ENCODE data around the gene DPYSL5.
"Not testable (repeated sequence)": the region's sequence is repeated elsewhere in the genome, so short reads cannot be mapped to it uniquely, and the experiment has no call there.

DPYSL5 gene

GRCh38 chr2:26875808-26876207, 27.9 kb downstream of the DPYSL5 start:
- no peak for DNase-seq

GRCh38 chr2:26876260-26876659, 28.3 kb downstream of the DPYSL5 start:
- no peak for DNase-seq

GRCh38 chr2:26877276-26877675, 29.3 kb downstream of the DPYSL5 start:
- DNase-seq, result no peak

GRCh38 chr2:26880161-26880560, 32.2 kb downstream of the DPYSL5 start:
- no peak for DNase-seq

GRCh38 chr2:26880910-26881435, 33.0 kb downstream of the DPYSL5 start:
- DNase-seq, result no peak

GRCh38 chr2:26882220-26882619, 34.3 kb downstream of the DPYSL5 start:
- DNase-seq, result not testable (repeated sequence)

GRCh38 chr2:26883956-26884355, 36.0 kb downstream of the DPYSL5 start:
- DNase-seq, result peak; percentile 6

- DNase-seq, result no peak
Measured at GRCh38 chr2:26884486-26884885, 36.6 kb downstream of the DPYSL5 start.

GRCh38 chr2:26885651-26886329, 37.9 kb downstream of the DPYSL5 start:
- no peak for DNase-seq

- DNase-seq, result no peak
Measured at GRCh38 chr2:26886736-26887135, 38.8 kb downstream of the DPYSL5 start.

- no peak for DNase-seq
Measured at GRCh38 chr2:26887151-26887550, 39.2 kb downstream of the DPYSL5 start.

GRCh38 chr2:26889796-26890195, 41.9 kb downstream of the DPYSL5 start:
- DNase-seq, result no peak

GRCh38 chr2:26890341-26891000, 42.5 kb downstream of the DPYSL5 start:
- no peak for DNase-seq

- peak; percentile 12 for DNase-seq
Measured at GRCh38 chr2:26892133-26892532, 44.2 kb downstream of the DPYSL5 start.

- DNase-seq, result no peak
Measured at GRCh38 chr2:26892922-26893524, 45.1 kb downstream of the DPYSL5 start.

- DNase-seq, result no peak
Measured at GRCh38 chr2:26894136-26894535, 46.2 kb downstream of the DPYSL5 start.

- no peak for DNase-seq
Measured at GRCh38 chr2:26897807-26898479, 50.0 kb downstream of the DPYSL5 start.

- DNase-seq, result no peak
Measured at GRCh38 chr2:26898480-26899078, 50.6 kb downstream of the DPYSL5 start.

- no peak for DNase-seq
Measured at GRCh38 chr2:26899500-26900164, 51.7 kb downstream of the DPYSL5 start.

GRCh38 chr2:26900831-26901321, 52.9 kb downstream of the DPYSL5 start:
- no peak for DNase-seq

- no peak for DNase-seq
Measured at GRCh38 chr2:26901326-26902183, 53.6 kb downstream of the DPYSL5 start.

Data from NCI-H1417 treated with DMSO at 0.1 percent for 48 hours (cell line).